ENCODE results near the gene THBS2.

THBS2 gene

DNA sequence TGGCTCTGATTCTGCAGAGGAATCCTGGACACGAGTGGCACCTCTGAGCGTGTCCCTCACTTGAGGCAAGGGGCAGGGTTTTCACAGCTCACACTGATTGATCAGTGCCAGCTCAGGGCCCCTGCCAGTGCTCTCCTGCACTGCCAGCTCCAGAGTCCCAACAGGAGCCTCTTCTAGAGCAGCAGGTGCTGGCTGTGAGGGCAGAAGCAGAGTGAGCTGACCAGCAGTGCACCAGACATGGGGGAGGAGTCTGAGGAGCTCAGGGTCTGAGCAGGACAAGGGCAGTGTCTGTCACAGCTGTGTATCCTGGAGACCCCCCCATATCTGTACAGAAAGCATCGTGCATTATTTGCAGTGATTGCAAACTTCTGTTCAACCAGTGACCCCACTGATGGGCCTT lies 31.5 kb upstream of the THBS2 start:
- no peaks in the 10 kb centered on the region for H3K36me3 ChIP-seq (ENCODE audit: insufficient read depth, low read length)
- H4K20me1 ChIP-seq (ENCODE audit: insufficient read depth, low read length, poor library complexity, severe bottlenecking), result no peaks in the 10 kb centered on the region
- no peak for TF ChIP-seq EZH2phosphoT487 (IDR thresholded peaks at IDR 0.05; ENCODE audit: borderline replicate concordance)
- TF ChIP-seq, protein P1, sequence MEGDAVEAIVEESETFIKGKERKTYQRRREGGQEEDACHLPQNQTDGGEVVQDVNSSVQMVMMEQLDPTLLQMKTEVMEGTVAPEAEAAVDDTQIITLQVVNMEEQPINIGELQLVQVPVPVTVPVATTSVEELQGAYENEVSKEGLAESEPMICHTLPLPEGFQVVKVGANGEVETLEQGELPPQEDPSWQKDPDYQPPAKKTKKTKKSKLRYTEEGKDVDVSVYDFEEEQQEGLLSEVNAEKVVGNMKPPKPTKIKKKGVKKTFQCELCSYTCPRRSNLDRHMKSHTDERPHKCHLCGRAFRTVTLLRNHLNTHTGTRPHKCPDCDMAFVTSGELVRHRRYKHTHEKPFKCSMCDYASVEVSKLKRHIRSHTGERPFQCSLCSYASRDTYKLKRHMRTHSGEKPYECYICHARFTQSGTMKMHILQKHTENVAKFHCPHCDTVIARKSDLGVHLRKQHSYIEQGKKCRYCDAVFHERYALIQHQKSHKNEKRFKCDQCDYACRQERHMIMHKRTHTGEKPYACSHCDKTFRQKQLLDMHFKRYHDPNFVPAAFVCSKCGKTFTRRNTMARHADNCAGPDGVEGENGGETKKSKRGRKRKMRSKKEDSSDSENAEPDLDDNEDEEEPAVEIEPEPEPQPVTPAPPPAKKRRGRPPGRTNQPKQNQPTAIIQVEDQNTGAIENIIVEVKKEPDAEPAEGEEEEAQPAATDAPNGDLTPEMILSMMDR (conservative IDR thresholded peaks at IDR 0.05; ENCODE audit: low read length), result no peak
- peaks cover 15% of the 10 kb centered on the region; the same call in 1 of the 2 replicates for H3K9me3 ChIP-seq (ENCODE audit: insufficient read depth, low read depth, low read length)
- H3K9ac ChIP-seq (ENCODE audit: low read depth, low read length, poor library complexity, severe bottlenecking), result no peak overlapping the region
- no peaks in the 10 kb centered on the region for H3K4me1 ChIP-seq (ENCODE audit: insufficient read depth, low read length, poor library complexity, severe bottlenecking)
- H3F3A ChIP-seq (ENCODE audit: low read depth), result no peaks in the 10 kb centered on the region
- H2AFZ ChIP-seq (ENCODE audit: low read length), result no peak overlapping the region
- H3K4me2 ChIP-seq (ENCODE audit: low read depth, low read length, poor library complexity, severe bottlenecking), result no peak overlapping the region
- no peaks in the 10 kb centered on the region for H3K9me2 ChIP-seq (replicated peaks; ENCODE audit: low read depth, low read length)
- H3K79me2 ChIP-seq (ENCODE audit: insufficient read depth, low read length), result no peaks in the 10 kb centered on the region
- no peaks in the 10 kb centered on the region for H3K27me3 ChIP-seq (ENCODE audit: insufficient read depth, low read length, poor library complexity, severe bottlenecking)
- H3K4me3 ChIP-seq (ENCODE audit: low read length, poor library complexity, severe bottlenecking), result no peak overlapping the region

DNA sequence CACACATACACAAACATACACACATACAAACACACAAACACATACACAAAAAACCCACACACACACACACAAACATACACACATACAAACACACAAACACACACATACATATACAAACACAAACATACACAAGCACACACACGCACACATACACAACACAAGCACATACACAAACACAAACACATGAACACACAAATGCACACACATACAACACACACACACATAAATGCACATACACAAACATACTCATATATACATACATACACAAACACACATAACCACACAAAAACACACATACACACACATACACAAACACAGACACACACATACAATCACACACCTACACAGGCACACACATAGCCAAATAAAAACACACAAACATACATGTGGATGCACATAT lies 30.3 kb upstream of the THBS2 start:
- no peaks in the 10 kb centered on the region for H3K27me3 ChIP-seq (ENCODE audit: insufficient read depth, low read length, poor library complexity, severe bottlenecking)
- H3K9ac ChIP-seq (ENCODE audit: low read depth, low read length, poor library complexity, severe bottlenecking), result no peak overlapping the region
- no peaks in the 10 kb centered on the region for H4K20me1 ChIP-seq (ENCODE audit: insufficient read depth, low read length, poor library complexity, severe bottlenecking)
- no peaks in the 10 kb centered on the region for H3K9me2 ChIP-seq (replicated peaks; ENCODE audit: low read depth, low read length)
- H3K4me2 ChIP-seq (ENCODE audit: low read depth, low read length, poor library complexity, severe bottlenecking), result no peak overlapping the region
- no peaks in the 10 kb centered on the region for H3K36me3 ChIP-seq (ENCODE audit: insufficient read depth, low read length)
- H3K79me2 ChIP-seq (ENCODE audit: insufficient read depth, low read length), result no peaks in the 10 kb centered on the region
- TF ChIP-seq, protein P1 (conservative IDR thresholded peaks at IDR 0.05; ENCODE audit: low read length), result no peak
- no peak for TF ChIP-seq EZH2phosphoT487 (IDR thresholded peaks at IDR 0.05; ENCODE audit: borderline replicate concordance)
- no peaks in the 10 kb centered on the region for H3K4me1 ChIP-seq (ENCODE audit: insufficient read depth, low read length, poor library complexity, severe bottlenecking)
- H2AFZ ChIP-seq (ENCODE audit: low read length), result no peak overlapping the region
- H3K4me3 ChIP-seq (ENCODE audit: low read length, poor library complexity, severe bottlenecking), result no peak overlapping the region
- H3K9me3 ChIP-seq (ENCODE audit: insufficient read depth, low read depth, low read length), result peaks cover 10% of the 10 kb centered on the region; the same call in 1 of the 2 replicates
- no peaks in the 10 kb centered on the region for H3F3A ChIP-seq (ENCODE audit: low read depth)

- Histone ChIP-seq H3K9me3 (ENCODE audit: insufficient read depth, low read depth, low read length) (peaks cover 12% of the 10 kb centered on the region; the same call in 1 of the 2 replicates), H3K4me2 (ENCODE audit: low read depth, low read length, poor library complexity, severe bottlenecking) (no peak overlapping the region), H3K4me3 (ENCODE audit: low read length, poor library complexity, severe bottlenecking) (no peak overlapping the region), H3K4me1 (ENCODE audit: insufficient read depth, low read length, poor library complexity, severe bottlenecking) (no peaks in the 10 kb centered on the region), H2AFZ (ENCODE audit: low read length) (no peak overlapping the region), H3F3A (ENCODE audit: low read depth) (no peaks in the 10 kb centered on the region), H3K36me3 (ENCODE audit: insufficient read depth, low read length) (no peaks in the 10 kb centered on the region), H3K79me2 (ENCODE audit: insufficient read depth, low read length) (no peaks in the 10 kb centered on the region), H3K9me2 (replicated peaks; ENCODE audit: low read depth, low read length) (no peaks in the 10 kb centered on the region), H3K27me3 (ENCODE audit: insufficient read depth, low read length, poor library complexity, severe bottlenecking) (no peaks in the 10 kb centered on the region), H4K20me1 (ENCODE audit: insufficient read depth, low read length, poor library complexity, severe bottlenecking) (no peaks in the 10 kb centered on the region), H3K9ac (ENCODE audit: low read depth, low read length, poor library complexity, severe bottlenecking) (no peak overlapping the region)
- TF ChIP-seq, protein P1 (conservative IDR thresholded peaks at IDR 0.05; ENCODE audit: low read length), result no peak
- no peak for TF ChIP-seq EZH2phosphoT487 (IDR thresholded peaks at IDR 0.05; ENCODE audit: borderline replicate concordance)
Observed at GRCh38 chr6:169282043-169282442, 28.4 kb upstream of the THBS2 start.
